ENCODE data around the gene MAN2A1. TPM values are rescaled to one million over a fixed set of nuclear protein-coding genes. Genes with fewer than 3 reads are reported as not detected.

Gene MAN2A1
- total RNA-seq, 6 experiments from 2014 or later = 48.1 to 68.8 (median 61.9) TPM

DNA sequence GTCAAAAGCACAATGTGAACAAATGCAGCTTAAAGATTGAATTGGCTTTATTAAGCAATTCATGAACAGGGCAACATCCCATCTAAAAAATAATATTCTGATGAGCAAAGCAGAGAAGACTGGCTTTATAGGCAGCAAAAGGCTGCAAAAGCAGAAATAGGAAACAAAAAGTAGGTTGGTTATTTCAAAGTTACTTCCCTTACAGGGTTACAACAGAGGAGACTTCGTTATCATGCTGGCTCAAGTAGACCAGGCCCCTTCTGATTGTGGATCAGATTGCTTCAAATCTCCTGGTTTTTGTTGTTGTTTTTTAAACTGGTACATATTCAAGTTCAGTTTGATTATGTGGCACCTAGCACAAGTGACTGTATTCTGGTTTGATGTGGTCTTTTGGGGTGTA is 73.1 kb downstream of the MAN2A1 start:
- peaks cover 0 to 2% (median 0%) of the 10 kb centered on the region in 4 donors for H3K36me3 ChIP-seq
- no peaks in the 10 kb centered on the region for H3K9me3 ChIP-seq
- TF ChIP-seq CTCF (IDR thresholded peaks at IDR 0.05) (no peak), POLR2A (IDR thresholded peaks at IDR 0.05) (no peak)
- no peak overlapping the region for H3K4me3 ChIP-seq
- H3K4me1 ChIP-seq = no peaks in the 10 kb centered on the region
- intact Hi-C loops (cut with DNase I) = no loop called here
- ATAC-seq = peak in 2 of 4 donors; percentile 15 to 45
- WGBS (ENCODE audit: insufficient coverage, low coverage, low lambda C conversion rate, missing lambda C conversion rate) = 100% methylated on average over 1 of the region's 1 CpG
- no peak for DNase-seq
- H3K27me3 ChIP-seq = no peaks in the 10 kb centered on the region
- H3K27ac ChIP-seq = no peak overlapping the region

DNA sequence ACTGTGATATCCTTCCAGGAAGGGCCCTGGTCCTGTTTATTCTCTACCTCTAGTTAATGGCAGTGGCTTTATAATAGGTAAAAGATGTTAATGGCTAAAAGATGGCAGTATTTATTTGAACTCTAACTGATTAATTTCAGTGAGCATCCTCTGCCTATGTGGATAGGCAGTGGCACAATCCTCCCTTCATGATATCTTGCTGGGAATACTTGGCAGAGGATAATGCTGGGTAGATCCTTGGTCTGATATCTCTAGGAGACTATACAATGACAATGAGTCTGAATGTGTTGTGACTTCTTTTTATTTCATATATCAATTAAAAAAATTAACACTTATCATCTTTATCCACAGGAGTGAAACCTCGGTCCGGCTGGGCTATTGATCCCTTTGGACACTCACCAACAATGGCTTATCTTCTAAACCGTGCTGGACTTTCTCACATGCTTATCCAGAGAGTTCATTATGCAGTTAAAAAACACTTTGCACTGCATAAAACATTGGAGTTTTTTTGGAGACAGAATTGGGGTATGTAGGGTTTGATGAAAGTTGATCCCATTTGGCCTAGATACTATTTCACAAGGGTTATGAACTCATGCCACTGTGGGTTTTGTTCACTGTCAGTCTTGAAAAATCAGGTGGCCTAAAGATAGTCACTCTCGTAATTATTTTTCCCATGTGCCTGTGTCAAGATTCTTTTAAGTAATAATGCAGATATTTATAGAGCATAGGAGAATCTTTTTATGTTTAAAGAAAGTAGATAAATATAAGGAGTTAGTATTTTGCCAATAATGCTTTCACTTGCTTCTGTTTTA is 77.7 kb downstream of the MAN2A1 start:
- Histone ChIP-seq H3K4me3 (no peak overlapping the region), H3K9me3 (no peaks in the 10 kb centered on the region), H3K27me3 (no peaks in the 10 kb centered on the region), H3K27ac (no peak overlapping the region), H3K4me1 (no peaks in the 10 kb centered on the region), H3K36me3 (peaks cover 0 to 13% (median 1%) of the 10 kb centered on the region in 4 donors)
- intact Hi-C loops (cut with DNase I) = no loop called here
- DNase-seq = no peak
- WGBS (ENCODE audit: insufficient coverage, low coverage, low lambda C conversion rate, missing lambda C conversion rate) = 29% methylated on average over 4 of the region's 4 CpGs
- peak; percentile 45 to 71 (median 56) for ATAC-seq
- TF ChIP-seq POLR2A (IDR thresholded peaks at IDR 0.05) (no peak), CTCF (IDR thresholded peaks at IDR 0.05) (no peak)

- TF ChIP-seq CTCF (IDR thresholded peaks at IDR 0.05) (no peak), POLR2A (IDR thresholded peaks at IDR 0.05) (no peak)
- Histone ChIP-seq H3K9me3 (no peaks in the 10 kb centered on the region), H3K4me3 (no peak overlapping the region), H3K27me3 (no peaks in the 10 kb centered on the region), H3K36me3 (peaks cover 0 to 16% (median 1%) of the 10 kb centered on the region in 4 donors), H3K27ac (no peak overlapping the region), H3K4me1 (no peaks in the 10 kb centered on the region)
- WGBS (ENCODE audit: insufficient coverage, low coverage, low lambda C conversion rate, missing lambda C conversion rate) = 93% methylated on average over 4 of the region's 4 CpGs
- intact Hi-C loops (cut with DNase I) = no loop called here
- DNase-seq = no peak
- no peak for ATAC-seq
These were observed 78.3 kb downstream of the MAN2A1 start for GRCh38 chr5:109767997-109768396.

DNA sequence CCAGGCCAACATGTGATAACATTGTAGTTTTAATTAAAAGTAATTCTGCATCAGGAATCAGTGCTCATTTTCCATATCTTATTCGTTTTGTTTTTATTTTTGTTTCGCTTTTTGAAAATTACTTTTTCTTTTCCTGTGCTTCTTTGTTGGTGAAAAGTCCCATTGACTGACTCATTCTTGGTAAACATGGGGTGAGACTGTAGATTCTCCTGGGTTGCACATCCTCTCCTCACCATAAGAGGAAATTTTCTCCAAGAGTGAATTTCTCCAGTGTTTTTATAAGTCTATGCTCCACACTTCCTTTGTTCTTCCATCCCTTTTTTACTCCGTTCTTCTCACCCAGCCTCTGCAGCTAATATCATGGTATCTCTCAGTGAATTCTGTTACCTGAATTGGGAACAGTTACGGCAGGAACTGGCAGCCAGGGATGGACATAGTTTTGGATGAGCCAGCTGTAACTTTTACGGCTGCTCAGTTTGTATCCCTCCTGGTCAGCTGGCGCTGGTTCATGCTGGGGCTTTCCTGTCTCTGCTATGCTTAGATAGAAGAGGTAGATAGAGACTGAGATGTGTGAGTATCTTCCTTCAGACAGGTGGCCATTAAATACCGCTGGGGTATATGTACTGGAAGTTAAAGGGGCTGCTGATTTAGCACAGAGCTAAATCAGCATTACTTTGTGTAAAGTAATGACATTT is 80.0 kb downstream of the MAN2A1 start:
- no peaks in the 10 kb centered on the region for H3K27me3 ChIP-seq
- peaks cover 0 to 18% (median 1%) of the 10 kb centered on the region in 4 donors for H3K36me3 ChIP-seq
- no peak overlapping the region for H3K4me3 ChIP-seq
- 94% methylated on average over 7 of the region's 7 CpGs for WGBS (ENCODE audit: insufficient coverage, low coverage, low lambda C conversion rate, missing lambda C conversion rate)
- H3K27ac ChIP-seq = no peak overlapping the region
- intact Hi-C loops (cut with DNase I) = no loop called here
- TF ChIP-seq POLR2A (IDR thresholded peaks at IDR 0.05) (no peak), CTCF (IDR thresholded peaks at IDR 0.05) (no peak)
- H3K9me3 ChIP-seq = no peaks in the 10 kb centered on the region
- no peaks in the 10 kb centered on the region for H3K4me1 ChIP-seq
- DNase-seq (no peak), ATAC-seq (peak in 1 of 4 donors; percentile 48)

Data from right lobe of liver (tissue), 6 donors.